Esophagus (tissue), 2 donors: Measurements from ENCODE around the gene NUDC. TPM values are rescaled to one million over a fixed set of nuclear protein-coding genes. Genes with fewer than 3 reads are reported as not detected.
A peak's percentile ranks its signal among the peaks of the same experiment; 100 is the strongest.
"Not testable (repeated sequence)": the region's sequence is repeated elsewhere in the genome, so short reads cannot be mapped to it uniquely, and the experiment has no call there.

Source experiments
- H3K27ac ChIP-seq, 2 donors: one replicate each; pipeline ENCODE4 v1.5.1; 2013; ENCODE audit warnings: low read depth in 2 of 2, mild to moderate bottlenecking in 2 of 2, inconsistent platforms in 1 of 2, low read length in 1 of 2, moderate library complexity in 1 of 2
- H3K27me3 ChIP-seq, 2 donors: one replicate each; pipeline ENCODE4 v1.6.1; 2013; ENCODE audit warnings: low read length in 2 of 2, control low read depth in 1 of 2, mild to moderate bottlenecking in 1 of 2; ENCODE audit not compliant: insufficient read depth in 2 of 2, control insufficient read depth in 1 of 2
- H3K36me3 ChIP-seq, 2 donors: one replicate each; pipeline ENCODE4 v1.6.1; 2013; ENCODE audit warnings: low read length in 1 of 2; ENCODE audit not compliant: control insufficient read depth in 2 of 2, insufficient read depth in 2 of 2
- H3K4me1 ChIP-seq, 2 donors: one replicate each; pipeline ENCODE4 v1.6.1; 2013; ENCODE audit warnings: low read length in 1 of 2; ENCODE audit not compliant: control insufficient read depth in 2 of 2, insufficient read depth in 2 of 2
- H3K4me3 ChIP-seq, 2 donors: one replicate each; pipeline ENCODE4 v1.5.1; 2013; ENCODE audit warnings: low read length in 2 of 2, mild to moderate bottlenecking in 2 of 2, low read depth in 1 of 2, moderate library complexity in 1 of 2
- H3K9me3 ChIP-seq, 2 donors: one replicate each; pipeline ENCODE4 v1.6.1; 2013; ENCODE audit warnings: mild to moderate bottlenecking in 2 of 2, low read depth in 1 of 2, low read length in 1 of 2, moderate library complexity in 1 of 2; ENCODE audit not compliant: control insufficient read depth in 2 of 2, insufficient read depth in 1 of 2
- WGBS, 2 donors: extraction: QIAGEN DNeasy Blood & Tissue Kit; methylation state at CpG; one replicate each; pipeline ENCODE4 v1.1.7; 2013; 5-methylcytosine and 5-hydroxymethylcytosine counted together
- polyA plus RNA-seq, 2 donors: library from polyadenylated mRNA; stranded (reverse); fragments of 200-250 nt; gene quantifications; one replicate each; pipeline ENCODE4 v1.2.3, GENCODE V29; 2013
- donor health status: healthy with polysubstance abuse.
- donor health status: Bipolar disorder and iron deficiency.

NUDC gene
- polyA plus RNA-seq, 2 donors: 25.5 to 42.1 TPM

GRCh38 chr1:26976621-26977510 is 55.3 kb downstream of the NUDC start:
- Histone ChIP-seq H3K9me3 (no peaks in the 10 kb centered on the region), H3K4me3 (no peak overlapping the region), H3K27me3 (no peaks in the 10 kb centered on the region), H3K36me3 (no peaks in the 10 kb centered on the region), H3K4me1 (peaks cover 3% of the 10 kb centered on the region in 2 donors), H3K27ac (peak overlapping the region in 1 of 2 donors; percentile 50)
- 73 to 75% methylated on average over 3 of the region's 3 CpGs for WGBS, 2 donors

- WGBS, 2 donors: 70 to 81% methylated on average over 2 of the region's 2 CpGs
- H3K36me3 ChIP-seq: no peaks in the 10 kb centered on the region
- no peak overlapping the region for H3K27ac ChIP-seq
- H3K4me1 ChIP-seq: no peaks in the 10 kb centered on the region
- no peak overlapping the region for H3K4me3 ChIP-seq
- H3K9me3 ChIP-seq: no peaks in the 10 kb centered on the region
- H3K27me3 ChIP-seq: no peaks in the 10 kb centered on the region
Observed at GRCh38 chr1:26978901-26979300, 57.4 kb downstream of the NUDC start.

DNA sequence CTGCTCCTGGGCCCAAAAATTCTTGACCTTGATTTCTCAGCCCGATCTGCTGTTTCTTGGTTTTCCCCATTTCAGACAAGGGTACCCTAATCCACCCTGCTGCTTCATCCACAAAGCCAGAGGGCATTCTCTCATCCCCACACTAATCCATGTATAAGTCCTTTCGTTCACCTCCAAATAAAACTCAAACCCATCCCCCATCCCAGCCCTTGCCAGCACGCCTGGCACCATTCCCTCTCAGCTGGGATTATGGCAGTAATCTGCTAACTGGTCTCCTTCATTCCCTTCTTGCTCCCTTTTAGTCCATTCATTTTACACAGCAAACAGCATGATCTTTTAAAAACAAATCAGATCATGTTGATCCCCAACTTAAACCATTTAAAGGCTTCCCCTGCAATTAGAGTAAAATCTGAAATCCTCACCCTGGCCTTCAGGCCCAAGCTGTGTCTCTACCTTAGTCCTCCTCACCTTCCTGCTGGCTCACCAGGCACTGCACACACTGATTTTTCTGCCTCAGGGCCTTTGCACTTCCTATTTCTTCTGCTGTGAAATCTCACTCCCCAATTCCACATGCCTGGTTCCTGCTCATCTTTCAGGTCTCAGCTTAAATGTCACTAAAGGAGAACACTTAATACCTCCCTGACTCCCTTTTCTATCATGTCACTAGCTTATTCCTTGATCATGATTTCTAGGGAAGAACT is 59.8 kb downstream of the NUDC start:
- 48 to 55% methylated on average over 3 of the region's 3 CpGs for WGBS, 2 donors
- Histone ChIP-seq H3K9me3 (no peaks in the 10 kb centered on the region), H3K36me3 (no peaks in the 10 kb centered on the region), H3K27me3 (no peaks in the 10 kb centered on the region), H3K4me1 (no peaks in the 10 kb centered on the region), H3K4me3 (no peak overlapping the region), H3K27ac (no peak overlapping the region)

GRCh38 chr1:26983863-26984262 is 62.3 kb downstream of the NUDC start:
- Histone ChIP-seq H3K4me1 (no peaks in the 10 kb centered on the region), H3K4me3 (no peak overlapping the region), H3K9me3 (no peaks in the 10 kb centered on the region), H3K27me3 (no peaks in the 10 kb centered on the region), H3K36me3 (no peaks in the 10 kb centered on the region), H3K27ac (no peak overlapping the region)
- WGBS, 2 donors: 62 to 67% methylated on average over 5 of the region's 5 CpGs

- 84 to 86% methylated on average over 8 of the region's 8 CpGs for WGBS, 2 donors
- H3K36me3 ChIP-seq: no peaks in the 10 kb centered on the region
Observed at GRCh38 chr1:26984291-26984690, 62.7 kb downstream of the NUDC start.

DNA sequence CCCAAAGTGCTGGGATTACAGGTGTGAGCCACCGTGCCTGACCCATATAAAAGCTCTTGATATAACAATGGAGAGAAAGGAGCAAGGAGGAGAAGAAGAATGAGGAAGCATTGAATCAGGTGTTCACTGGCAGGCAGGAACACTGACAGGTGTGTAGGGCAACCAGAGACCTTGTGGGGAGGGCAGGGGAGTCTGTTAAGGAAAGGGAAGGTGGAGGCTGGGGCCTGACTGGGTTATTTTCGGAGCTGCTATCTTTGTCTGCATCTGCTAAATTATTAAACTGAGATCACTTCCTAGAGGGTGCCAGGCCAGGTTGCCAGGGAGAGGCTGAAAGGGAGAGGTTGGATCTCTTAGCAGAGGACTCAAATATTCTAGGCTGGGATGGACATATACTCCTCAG is 65.1 kb downstream of the NUDC start:
- H3K27ac ChIP-seq: no peak overlapping the region
- no peaks in the 10 kb centered on the region for H3K36me3 ChIP-seq
- no peaks in the 10 kb centered on the region for H3K4me1 ChIP-seq
- H3K9me3 ChIP-seq: no peaks in the 10 kb centered on the region
- H3K27me3 ChIP-seq: no peaks in the 10 kb centered on the region
- H3K4me3 ChIP-seq: no peak overlapping the region
- WGBS, 2 donors: 43 to 60% methylated on average over 2 of the region's 2 CpGs

More at GRCh38 chr1:26984291-26984690, 62.7 kb downstream of the NUDC start:
- H3K27ac ChIP-seq: no peak overlapping the region
- no peaks in the 10 kb centered on the region for H3K27me3 ChIP-seq
- no peak overlapping the region for H3K4me3 ChIP-seq
- H3K4me1 ChIP-seq: no peaks in the 10 kb centered on the region
- H3K9me3 ChIP-seq: no peaks in the 10 kb centered on the region

GRCh38 chr1:26989403-26990109 is 68.0 kb downstream of the NUDC start:
- not testable (repeated sequence) for H3K36me3 ChIP-seq, H3K9me3 ChIP-seq, H3K27ac ChIP-seq, H3K4me1 ChIP-seq, H3K4me3 ChIP-seq, H3K27me3 ChIP-seq
- 85% methylated on average over 12 of the region's 12 CpGs for WGBS, 2 donors

DNA sequence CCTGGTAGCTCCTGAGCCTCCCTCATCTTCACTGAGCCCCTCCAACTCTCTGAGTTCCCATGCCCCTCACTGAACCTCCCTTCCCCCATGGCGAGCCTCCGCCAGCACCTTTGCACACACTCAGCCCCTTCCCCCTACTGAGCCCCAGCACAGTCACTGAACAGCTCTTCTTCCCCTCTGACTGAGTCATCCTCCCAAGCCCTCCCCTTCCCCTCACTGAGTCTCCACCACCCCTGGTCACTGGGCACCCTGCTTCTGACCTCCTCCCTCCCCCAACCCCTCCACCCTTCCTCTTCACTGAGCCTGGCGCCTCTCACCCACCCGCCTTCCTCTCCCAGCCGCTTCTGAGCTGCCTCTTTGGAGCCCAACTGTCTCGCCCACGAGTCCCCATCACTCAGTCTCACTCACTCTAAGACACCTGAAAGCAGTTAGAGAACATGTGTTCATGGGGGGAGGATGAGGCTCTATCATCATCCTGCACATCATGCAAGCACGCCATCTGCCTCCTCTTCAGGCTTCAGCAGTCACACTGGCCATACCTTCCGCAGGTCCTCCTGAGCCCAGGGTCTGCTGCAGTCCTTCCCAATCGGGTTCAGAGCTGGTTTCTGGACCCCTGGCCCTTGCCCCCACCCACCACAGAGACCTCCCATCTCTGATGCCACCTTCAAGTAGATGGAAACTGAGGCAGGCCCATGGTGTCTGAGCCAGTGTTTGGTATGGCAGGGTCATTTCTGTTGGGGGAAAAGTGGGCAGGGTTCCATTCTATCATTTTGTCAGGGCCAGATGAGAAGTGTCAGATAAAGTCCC is 70.0 kb downstream of the NUDC start:
- H3K27me3 ChIP-seq: no peaks in the 10 kb centered on the region
- 61 to 66% methylated on average over 10 of the region's 10 CpGs for WGBS, 2 donors
- H3K27ac ChIP-seq: no peak overlapping the region
- H3K4me3 ChIP-seq: no peak overlapping the region
- H3K9me3 ChIP-seq: no peaks in the 10 kb centered on the region
- peaks cover 4 to 8% of the 10 kb centered on the region in 2 donors for H3K4me1 ChIP-seq
- H3K36me3 ChIP-seq: no peaks in the 10 kb centered on the region
